ENCODE data around the gene MRPL48.
"Not testable (repeated sequence)": the region's sequence is repeated elsewhere in the genome, so short reads cannot be mapped to it uniquely, and the experiment has no call there.

Gene MRPL48

GRCh38 chr11:73854680-73855079, 67.0 kb downstream of the MRPL48 start:
- DNase-seq (ENCODE audit: low spot score in 2 of 2) = no peak
- H3K4me1 Mint-ChIP-seq = no peaks in the 10 kb centered on the region
- no peak for ATAC-seq
- H3K36me3 Mint-ChIP-seq = peaks cover 45% of the 10 kb centered on the region
- no peak overlapping the region for H3K4me3 Mint-ChIP-seq
- no peaks in the 10 kb centered on the region for H3K9me3 Mint-ChIP-seq
- no peak overlapping the region for H3K27ac Mint-ChIP-seq

- Mint-ChIP-seq H3K9me3 (no peaks in the 10 kb centered on the region), H3K4me3 (no peak overlapping the region), H3K27ac (no peak overlapping the region), H3K36me3 (peaks cover 36% of the 10 kb centered on the region), H3K4me1 (no peaks in the 10 kb centered on the region)
- DNase-seq (ENCODE audit: low spot score in 2 of 2) = no peak
- no peak for ATAC-seq
Measured at GRCh38 chr11:73856031-73856567, 68.4 kb downstream of the MRPL48 start.

GRCh38 chr11:73859671-73860070, 72.0 kb downstream of the MRPL48 start:
- no peak for ATAC-seq
- H3K4me1 Mint-ChIP-seq = no peaks in the 10 kb centered on the region
- no peaks in the 10 kb centered on the region for H3K9me3 Mint-ChIP-seq
- H3K36me3 Mint-ChIP-seq = peaks cover 38% of the 10 kb centered on the region
- H3K27ac Mint-ChIP-seq = no peak overlapping the region
- DNase-seq (ENCODE audit: low spot score in 2 of 2) = no peak
- no peak overlapping the region for H3K4me3 Mint-ChIP-seq

- Mint-ChIP-seq H3K4me1 (no peaks in the 10 kb centered on the region), H3K36me3 (peaks cover 41% of the 10 kb centered on the region), H3K27ac (no peak overlapping the region), H3K9me3 (no peaks in the 10 kb centered on the region), H3K4me3 (no peak overlapping the region)
- ATAC-seq (no peak), DNase-seq (ENCODE audit: low spot score in 2 of 2) (no peak)
Measured at GRCh38 chr11:73860202-73860601, 72.5 kb downstream of the MRPL48 start.

- DNase-seq (ENCODE audit: low spot score in 2 of 2) (no peak), ATAC-seq (no peak)
- Mint-ChIP-seq H3K27ac (no peak overlapping the region), H3K4me1 (no peaks in the 10 kb centered on the region), H3K9me3 (no peaks in the 10 kb centered on the region), H3K36me3 (peaks cover 44% of the 10 kb centered on the region), H3K4me3 (no peak overlapping the region)
Measured at GRCh38 chr11:73862986-73863385, 75.3 kb downstream of the MRPL48 start.

- DNase-seq (ENCODE audit: low spot score in 2 of 2) = no peak
- Mint-ChIP-seq H3K27ac (no peak overlapping the region), H3K9me3 (no peaks in the 10 kb centered on the region), H3K4me1 (no peaks in the 10 kb centered on the region), H3K4me3 (no peak overlapping the region), H3K36me3 (peaks cover 46% of the 10 kb centered on the region)
- ATAC-seq = no peak
Measured at GRCh38 chr11:73866095-73866579, 78.5 kb downstream of the MRPL48 start.

- DNase-seq (ENCODE audit: low spot score in 2 of 2) = no peak
- Mint-ChIP-seq H3K27ac (no peak overlapping the region), H3K9me3 (no peaks in the 10 kb centered on the region), H3K4me3 (no peak overlapping the region), H3K36me3 (peaks cover 47% of the 10 kb centered on the region), H3K4me1 (no peaks in the 10 kb centered on the region)
- peak; percentile 43 for ATAC-seq
Measured at GRCh38 chr11:73866586-73866996, 78.9 kb downstream of the MRPL48 start.

- H3K4me1 Mint-ChIP-seq = no peaks in the 10 kb centered on the region
- ATAC-seq (no peak), DNase-seq (ENCODE audit: low spot score in 2 of 2) (no peak)
- no peak overlapping the region for H3K4me3 Mint-ChIP-seq
- peaks cover 68% of the 10 kb centered on the region for H3K36me3 Mint-ChIP-seq
- no peaks in the 10 kb centered on the region for H3K9me3 Mint-ChIP-seq
- H3K27ac Mint-ChIP-seq = peak overlapping the region; percentile 80
Measured at GRCh38 chr11:73869332-73869949, 81.8 kb downstream of the MRPL48 start.

- no peak overlapping the region for H3K27ac Mint-ChIP-seq
- H3K4me1 Mint-ChIP-seq = peaks cover 8% of the 10 kb centered on the region
- ATAC-seq = no peak
- H3K9me3 Mint-ChIP-seq = no peaks in the 10 kb centered on the region
- peaks cover 68% of the 10 kb centered on the region for H3K36me3 Mint-ChIP-seq
- DNase-seq (ENCODE audit: low spot score in 2 of 2) = no peak
- H3K4me3 Mint-ChIP-seq = no peak overlapping the region
Measured at GRCh38 chr11:73870261-73870660, 82.6 kb downstream of the MRPL48 start.

GRCh38 chr11:73872749-73873357, 85.2 kb downstream of the MRPL48 start:
- H3K36me3 Mint-ChIP-seq = peaks cover 74% of the 10 kb centered on the region

GRCh38 chr11:73875380-73875779, 87.7 kb downstream of the MRPL48 start:
- Mint-ChIP-seq H3K27ac (peak overlapping the region; percentile 98), H3K4me1 (peaks cover 36% of the 10 kb centered on the region), H3K4me3 (peak overlapping the region; percentile 98), H3K36me3 (peaks cover 81% of the 10 kb centered on the region), H3K9me3 (no peaks in the 10 kb centered on the region)
- ATAC-seq (no peak), DNase-seq (ENCODE audit: low spot score in 2 of 2) (no peak)

More at GRCh38 chr11:73872749-73873357, 85.2 kb downstream of the MRPL48 start:
- Mint-ChIP-seq H3K9me3 (no peaks in the 10 kb centered on the region), H3K27ac (peak overlapping the region; percentile 98), H3K4me3 (no peak overlapping the region), H3K4me1 (peaks cover 30% of the 10 kb centered on the region)
- ATAC-seq (no peak), DNase-seq (ENCODE audit: low spot score in 2 of 2) (no peak)

- ATAC-seq (no peak), DNase-seq (ENCODE audit: low spot score in 2 of 2) (no peak)
- peak overlapping the region; percentile 98 for H3K27ac Mint-ChIP-seq
- peaks cover 78% of the 10 kb centered on the region for H3K36me3 Mint-ChIP-seq
- H3K4me3 Mint-ChIP-seq = peak overlapping the region; percentile 98
- H3K9me3 Mint-ChIP-seq = no peaks in the 10 kb centered on the region
- H3K4me1 Mint-ChIP-seq = peaks cover 36% of the 10 kb centered on the region
Measured at GRCh38 chr11:73875840-73876239, 88.2 kb downstream of the MRPL48 start.

GRCh38 chr11:73876424-73877310, 89.0 kb downstream of the MRPL48 start, which contains the start of the genes COA4 and PAAF1:
COA4 (minus strand) TSS chr11:73876846; CDS start chr11:73873378, 3,468 bp downstream.
PAAF1 (plus strand) TSS chr11:73876999; CDS start chr11:73877022, 23 bp downstream.
- ATAC-seq = peak; percentile 98
- H3K4me1 Mint-ChIP-seq = peaks cover 36% of the 10 kb centered on the region
- H3K9me3 Mint-ChIP-seq = no peaks in the 10 kb centered on the region
- H3K4me3 Mint-ChIP-seq = peak within 1 kb of the TSS; percentile 98
- H3K36me3 Mint-ChIP-seq = peaks cover 70% of the 10 kb centered on the region
- H3K27ac Mint-ChIP-seq = peak within 1 kb of the TSS; percentile 98
- DNase-seq (ENCODE audit: low spot score in 2 of 2) = peak; percentile 78 to 97

- no peak overlapping the region for H3K4me3 Mint-ChIP-seq
- H3K4me1 Mint-ChIP-seq = peaks cover 36% of the 10 kb centered on the region
- peaks cover 52% of the 10 kb centered on the region for H3K36me3 Mint-ChIP-seq
- ATAC-seq (no peak), DNase-seq (ENCODE audit: low spot score in 2 of 2) (no peak)
- H3K27ac Mint-ChIP-seq = no peak overlapping the region
- no peaks in the 10 kb centered on the region for H3K9me3 Mint-ChIP-seq
Measured at GRCh38 chr11:73878771-73879170, 91.1 kb downstream of the MRPL48 start.

- not testable (repeated sequence) for ATAC-seq; H3K9me3 Mint-ChIP-seq; H3K27ac Mint-ChIP-seq; H3K4me3 Mint-ChIP-seq; DNase-seq (ENCODE audit: low spot score in 2 of 2)
- peaks cover 51% of the 10 kb centered on the region for H3K36me3 Mint-ChIP-seq
- H3K4me1 Mint-ChIP-seq = peaks cover 26% of the 10 kb centered on the region
Measured at GRCh38 chr11:73880449-73880848, 92.8 kb downstream of the MRPL48 start.

Data from stimulated activated effector memory CD8-positive, alpha-beta T cell treated with anti-CD3 and anti-CD28 coated beads, Interleukin-12 subunit alpha, Interleukin-12 subunit beta, amount 100 ng/mL, for 72 hours (primary cell).